ENCODE results near the gene MINDY1.
A peak's percentile ranks its signal among the peaks of the same experiment; 100 is the strongest.

DNA sequence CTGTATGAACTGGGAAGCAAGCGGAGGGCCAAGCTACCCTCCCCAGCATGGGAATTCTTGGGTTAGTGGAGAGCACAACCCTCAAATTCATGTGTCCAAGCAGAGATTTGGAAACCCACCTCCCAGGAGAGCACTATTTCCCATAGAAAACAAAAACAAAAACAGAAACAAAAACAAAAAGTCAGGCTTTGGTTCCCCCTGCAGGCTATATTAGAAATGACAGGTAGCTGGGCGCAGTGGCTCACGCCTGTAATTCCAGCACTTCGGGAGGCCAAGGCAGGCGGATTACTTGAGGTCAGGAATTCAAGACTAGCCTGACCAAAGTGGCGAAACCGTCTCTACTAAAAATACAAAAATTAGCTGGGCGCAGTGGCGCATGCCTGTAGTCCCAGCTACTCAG lies 10.8 kb downstream of the MINDY1 start:
- TF ChIP-seq, protein P1, sequence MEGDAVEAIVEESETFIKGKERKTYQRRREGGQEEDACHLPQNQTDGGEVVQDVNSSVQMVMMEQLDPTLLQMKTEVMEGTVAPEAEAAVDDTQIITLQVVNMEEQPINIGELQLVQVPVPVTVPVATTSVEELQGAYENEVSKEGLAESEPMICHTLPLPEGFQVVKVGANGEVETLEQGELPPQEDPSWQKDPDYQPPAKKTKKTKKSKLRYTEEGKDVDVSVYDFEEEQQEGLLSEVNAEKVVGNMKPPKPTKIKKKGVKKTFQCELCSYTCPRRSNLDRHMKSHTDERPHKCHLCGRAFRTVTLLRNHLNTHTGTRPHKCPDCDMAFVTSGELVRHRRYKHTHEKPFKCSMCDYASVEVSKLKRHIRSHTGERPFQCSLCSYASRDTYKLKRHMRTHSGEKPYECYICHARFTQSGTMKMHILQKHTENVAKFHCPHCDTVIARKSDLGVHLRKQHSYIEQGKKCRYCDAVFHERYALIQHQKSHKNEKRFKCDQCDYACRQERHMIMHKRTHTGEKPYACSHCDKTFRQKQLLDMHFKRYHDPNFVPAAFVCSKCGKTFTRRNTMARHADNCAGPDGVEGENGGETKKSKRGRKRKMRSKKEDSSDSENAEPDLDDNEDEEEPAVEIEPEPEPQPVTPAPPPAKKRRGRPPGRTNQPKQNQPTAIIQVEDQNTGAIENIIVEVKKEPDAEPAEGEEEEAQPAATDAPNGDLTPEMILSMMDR (IDR thresholded peaks at IDR 0.05) = peak in 5 of 7 experiments; percentile 75 to 93 (median 89)
- TF ChIP-seq POLR2A (IDR thresholded peaks at IDR 0.05) = no peak
- peak in 2 of 3 donors; percentile 11 to 13 for TF ChIP-seq POLR2AphosphoS5 (IDR thresholded peaks at IDR 0.05)

All from stomach (tissue), 4 donors.